WTC11 (cell line): Measurements from ENCODE around the gene AFF2.

Experiments
- CTCF ChIP-seq: fragments of 200-600 bp; IDR thresholded peaks from 2 replicates; pipeline ENCODE4 v1.8.0; 2022; ENCODE audit warnings: antibody characterized with exemption
- E2F4 ChIP-seq: sonication (generic); formaldehyde crosslinking; IDR thresholded peaks from 2 replicates; pipeline ENCODE4 v1.8.1; 2022; ENCODE audit warnings: low read depth, mild to moderate bottlenecking, moderate library complexity, missing genetic modification reagents, borderline replicate concordance
- ETV6 ChIP-seq: sonication (generic); formaldehyde crosslinking; IDR thresholded peaks from 2 replicates; pipeline ENCODE4 v1.8.1; 2022; ENCODE audit warnings: mild to moderate bottlenecking, missing genetic modification reagents
- FOXP1 ChIP-seq: sonication (generic); formaldehyde crosslinking; IDR thresholded peaks from 2 replicates; pipeline ENCODE4 v1.8.0; 2022; ENCODE audit warnings: missing genetic modification reagents, mild to moderate bottlenecking, moderate library complexity, borderline replicate concordance
- JUN ChIP-seq: sonication (generic); formaldehyde crosslinking; IDR thresholded peaks from 2 replicates; pipeline ENCODE4 v1.8.0; 2023; ENCODE audit warnings: mild to moderate bottlenecking, missing genetic modification reagents
- MAX ChIP-seq: sonication (generic); formaldehyde crosslinking; IDR thresholded peaks from 2 replicates; pipeline ENCODE4 v1.8.0; 2022; ENCODE audit warnings: mild to moderate bottlenecking, missing genetic modification reagents
- NFE2L1 ChIP-seq: sonication (generic); formaldehyde crosslinking; IDR thresholded peaks from 2 replicates; pipeline ENCODE4 v1.8.1; 2023; ENCODE audit warnings: missing genetic modification reagents
- NR1H2 ChIP-seq: sonication (generic); formaldehyde crosslinking; IDR thresholded peaks from 2 replicates; pipeline ENCODE4 v1.9.0; 2021; ENCODE audit warnings: mild to moderate bottlenecking, moderate library complexity, missing genetic modification reagents
- TF ChIP-seq, protein P1 (sequence below): sonication (generic); formaldehyde crosslinking; IDR thresholded peaks from 2 replicates; pipeline ENCODE4 v1.8.1; 2023; ENCODE audit warnings: mild to moderate bottlenecking, missing genetic modification reagents, borderline replicate concordance
- TF ChIP-seq, protein P2 (sequence below): fragments of 250-450 bp; sonication (Bioruptor Pico); IDR thresholded peaks from 2 replicates; pipeline ENCODE4 v1.8.0; 2021; ENCODE audit warnings: mild to moderate bottlenecking
- TF ChIP-seq, protein P3 (sequence below): sonication (generic); formaldehyde crosslinking; IDR thresholded peaks from 2 replicates; pipeline ENCODE4 v1.8.1; 2022; ENCODE audit warnings: missing genetic modification reagents, borderline replicate concordance

GRCh38 chrX:148763896-148764295, 263.5 kb downstream of the AFF2 start:
- TF ChIP-seq, protein P1, sequence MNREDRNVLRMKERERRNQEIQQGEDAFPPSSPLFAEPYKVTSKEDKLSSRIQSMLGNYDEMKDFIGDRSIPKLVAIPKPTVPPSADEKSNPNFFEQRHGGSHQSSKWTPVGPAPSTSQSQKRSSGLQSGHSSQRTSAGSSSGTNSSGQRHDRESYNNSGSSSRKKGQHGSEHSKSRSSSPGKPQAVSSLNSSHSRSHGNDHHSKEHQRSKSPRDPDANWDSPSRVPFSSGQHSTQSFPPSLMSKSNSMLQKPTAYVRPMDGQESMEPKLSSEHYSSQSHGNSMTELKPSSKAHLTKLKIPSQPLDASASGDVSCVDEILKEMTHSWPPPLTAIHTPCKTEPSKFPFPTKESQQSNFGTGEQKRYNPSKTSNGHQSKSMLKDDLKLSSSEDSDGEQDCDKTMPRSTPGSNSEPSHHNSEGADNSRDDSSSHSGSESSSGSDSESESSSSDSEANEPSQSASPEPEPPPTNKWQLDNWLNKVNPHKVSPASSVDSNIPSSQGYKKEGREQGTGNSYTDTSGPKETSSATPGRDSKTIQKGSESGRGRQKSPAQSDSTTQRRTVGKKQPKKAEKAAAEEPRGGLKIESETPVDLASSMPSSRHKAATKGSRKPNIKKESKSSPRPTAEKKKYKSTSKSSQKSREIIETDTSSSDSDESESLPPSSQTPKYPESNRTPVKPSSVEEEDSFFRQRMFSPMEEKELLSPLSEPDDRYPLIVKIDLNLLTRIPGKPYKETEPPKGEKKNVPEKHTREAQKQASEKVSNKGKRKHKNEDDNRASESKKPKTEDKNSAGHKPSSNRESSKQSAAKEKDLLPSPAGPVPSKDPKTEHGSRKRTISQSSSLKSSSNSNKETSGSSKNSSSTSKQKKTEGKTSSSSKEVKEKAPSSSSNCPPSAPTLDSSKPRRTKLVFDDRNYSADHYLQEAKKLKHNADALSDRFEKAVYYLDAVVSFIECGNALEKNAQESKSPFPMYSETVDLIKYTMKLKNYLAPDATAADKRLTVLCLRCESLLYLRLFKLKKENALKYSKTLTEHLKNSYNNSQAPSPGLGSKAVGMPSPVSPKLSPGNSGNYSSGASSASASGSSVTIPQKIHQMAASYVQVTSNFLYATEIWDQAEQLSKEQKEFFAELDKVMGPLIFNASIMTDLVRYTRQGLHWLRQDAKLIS = no peak
- no peak for TF ChIP-seq CTCF
- no peak for TF ChIP-seq NFE2L1 (CRISPR knock-in tag)
- TF ChIP-seq NR1H2 (CRISPR knock-in tag) = no peak
- TF ChIP-seq E2F4 (CRISPR knock-in tag) = no peak
- no peak for TF ChIP-seq FOXP1
- no peak for TF ChIP-seq MAX (CRISPR knock-in tag)
- no peak for TF ChIP-seq ETV6 (CRISPR knock-in tag)
- TF ChIP-seq, protein P2, sequence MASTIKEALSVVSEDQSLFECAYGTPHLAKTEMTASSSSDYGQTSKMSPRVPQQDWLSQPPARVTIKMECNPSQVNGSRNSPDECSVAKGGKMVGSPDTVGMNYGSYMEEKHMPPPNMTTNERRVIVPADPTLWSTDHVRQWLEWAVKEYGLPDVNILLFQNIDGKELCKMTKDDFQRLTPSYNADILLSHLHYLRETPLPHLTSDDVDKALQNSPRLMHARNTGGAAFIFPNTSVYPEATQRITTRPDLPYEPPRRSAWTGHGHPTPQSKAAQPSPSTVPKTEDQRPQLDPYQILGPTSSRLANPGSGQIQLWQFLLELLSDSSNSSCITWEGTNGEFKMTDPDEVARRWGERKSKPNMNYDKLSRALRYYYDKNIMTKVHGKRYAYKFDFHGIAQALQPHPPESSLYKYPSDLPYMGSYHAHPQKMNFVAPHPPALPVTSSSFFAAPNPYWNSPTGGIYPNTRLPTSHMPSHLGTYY (CRISPR knock-in tag) = no peak
- no peak for TF ChIP-seq JUN (CRISPR knock-in tag)
- TF ChIP-seq, protein P3, sequence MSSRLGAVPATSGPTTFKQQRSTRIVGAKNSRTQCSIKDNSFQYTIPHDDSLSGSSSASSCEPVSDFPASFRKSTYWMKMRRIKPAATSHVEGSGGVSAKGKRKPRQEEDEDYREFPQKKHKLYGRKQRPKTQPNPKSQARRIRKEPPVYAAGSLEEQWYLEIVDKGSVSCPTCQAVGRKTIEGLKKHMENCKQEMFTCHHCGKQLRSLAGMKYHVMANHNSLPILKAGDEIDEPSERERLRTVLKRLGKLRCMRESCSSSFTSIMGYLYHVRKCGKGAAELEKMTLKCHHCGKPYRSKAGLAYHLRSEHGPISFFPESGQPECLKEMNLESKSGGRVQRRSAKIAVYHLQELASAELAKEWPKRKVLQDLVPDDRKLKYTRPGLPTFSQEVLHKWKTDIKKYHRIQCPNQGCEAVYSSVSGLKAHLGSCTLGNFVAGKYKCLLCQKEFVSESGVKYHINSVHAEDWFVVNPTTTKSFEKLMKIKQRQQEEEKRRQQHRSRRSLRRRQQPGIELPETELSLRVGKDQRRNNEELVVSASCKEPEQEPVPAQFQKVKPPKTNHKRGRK (CRISPR knock-in tag) = no peak
